Kidney (tissue), 14 donors: ENCODE results near the gene IQCN. TPM values are rescaled to one million over a fixed set of nuclear protein-coding genes. Genes with fewer than 3 reads are reported as not detected.

Source experiments
- DNase-seq, 5 donors: peaks; one replicate each; pipeline ENCODE4 v3.0.0-alpha.2; 2013 to 2020
- FAIRE-seq: peaks from 2 replicates; lab custom pipeline; 2012; peaks lifted over from hg19 to GRCh38; lab: Jason Lieb, UNC
- H3K27ac ChIP-seq, 2 donors: one replicate each; pipeline ENCODE4 v1.7.0; 2013; ENCODE audit warnings: low read depth in 2 of 2, low read length in 2 of 2, inconsistent platforms in 1 of 2
- H3K27me3 ChIP-seq: one replicate; pipeline ENCODE4 v1.7.1; 2013; ENCODE audit warnings: low read length, inconsistent platforms; ENCODE audit not compliant: control insufficient read depth, insufficient read depth
- H3K36me3 ChIP-seq, 3 donors: one replicate each; pipeline versions ENCODE4 v1.7.0 to v1.7.1; 2013; ENCODE audit warnings: low read length in 3 of 3, control low read depth in 1 of 3, inconsistent platforms in 1 of 3; ENCODE audit not compliant: insufficient read depth in 3 of 3, control insufficient read depth in 2 of 3
- H3K4me1 ChIP-seq, 3 donors: one replicate each; pipeline versions ENCODE4 v1.7.0 to v1.7.1; 2013; ENCODE audit warnings: low read length in 3 of 3, inconsistent platforms in 1 of 3, low read depth in 1 of 3; ENCODE audit not compliant: control insufficient read depth in 2 of 3, insufficient read depth in 2 of 3
- H3K4me3 ChIP-seq, 3 donors: one replicate each; pipeline versions ENCODE4 v1.7.0 to v1.8.1; 2013; ENCODE audit warnings: low read length in 3 of 3, control low read depth in 1 of 3, inconsistent platforms in 1 of 3
- H3K9ac ChIP-seq, 3 donors: one replicate each; pipeline versions ENCODE4 v1.7.0 to v1.7.1; 2013; ENCODE audit warnings: low read length in 3 of 3, control low read depth in 1 of 3, inconsistent platforms in 1 of 3
- H3K9me3 ChIP-seq, 3 donors: one replicate each; pipeline versions ENCODE4 v1.7.0 to v1.7.1; 2013; ENCODE audit warnings: low read length in 3 of 3, control low read depth in 1 of 3, inconsistent platforms in 1 of 3; ENCODE audit not compliant: control insufficient read depth in 2 of 3, insufficient read depth in 1 of 3
- CTCF ChIP-seq: IDR thresholded peaks from 3 replicates; pipeline ENCODE4 v1.5.1; 2012; ENCODE audit warnings: mild to moderate bottlenecking, moderate library complexity, borderline replicate concordance; ENCODE audit not compliant: insufficient read depth; ENCODE audit errors: extremely low read depth
- intact Hi-C: fragments of 100-400 bp; cut with DNase I; formaldehyde crosslinking; loops from one replicate; pipeline ENCODE4 v1.11.1; 2022
- polyA plus RNA-seq: library from polyadenylated mRNA; stranded (reverse); fragments of 350-450 nt; fragmentation: Illumina TruSeq; extraction: RNeasy Lipid Tissue Mini Kit (QIAGEN cat#74804); gene quantifications from one replicate; pipeline ENCODE4 v1.2.3, GENCODE V29; 2014; ENCODE audit warnings: low read depth, low replicate concordance; ENCODE audit not compliant: insufficient read depth
- total RNA-seq: library from RNA; stranded (reverse); fragmentation: NEBNext Ultra II Directional; extraction: Animal tissue kit (Norgen Biotek cat#: 25700); gene quantifications from one replicate; pipeline ENCODE4 v1.2.1, GENCODE V29; 2021
- donor health status: control.
- donor health status: control.
- donor health status: control.
- donor health status: control.
- donor health status: control.
- donor health status: DM: yes; HTN: yes; CAD: no.
- donor health status: Normal renal cell carcinoma (clear cell type).

Gene IQCN
- total and polyA plus RNA-seq, 2 donors from 2014 or later = 0.82 to 6.3 TPM

DNA sequence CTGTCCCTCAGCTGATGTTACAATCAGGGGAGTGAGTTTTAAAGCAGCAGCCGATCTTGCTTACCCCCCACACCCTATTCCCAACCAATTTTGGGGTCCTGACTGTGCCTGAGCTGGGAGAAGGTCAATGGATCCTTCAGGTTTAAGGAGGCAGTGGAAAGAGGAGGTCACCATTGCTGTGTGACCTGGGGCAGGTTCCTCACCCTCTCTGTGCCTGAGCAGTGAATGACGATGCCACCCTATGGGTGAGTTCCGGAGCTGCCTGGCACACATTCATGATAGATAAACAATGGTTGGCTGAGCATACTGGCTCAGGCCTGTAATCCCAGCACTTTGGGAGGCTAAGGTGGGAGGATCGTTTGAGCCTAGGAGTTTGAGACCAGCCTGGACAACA is 27.5 kb upstream of the IQCN start:
- DNase-seq (no peak), FAIRE-seq (no peak)
- Histone ChIP-seq H3K9ac (peak overlapping the region in 1 of 3 donors; percentile 58), H3K9me3 (no peaks in the 10 kb centered on the region), H3K27me3 (no peaks in the 10 kb centered on the region), H3K36me3 (no peaks in the 10 kb centered on the region), H3K4me1 (peaks cover 0 to 30% (median 8%) of the 10 kb centered on the region in 3 donors), H3K27ac (peak overlapping the region in 1 of 2 donors; percentile 43), H3K4me3 (no peak overlapping the region)
- intact Hi-C loops = no loop called here
- no peak for TF ChIP-seq CTCF

DNA sequence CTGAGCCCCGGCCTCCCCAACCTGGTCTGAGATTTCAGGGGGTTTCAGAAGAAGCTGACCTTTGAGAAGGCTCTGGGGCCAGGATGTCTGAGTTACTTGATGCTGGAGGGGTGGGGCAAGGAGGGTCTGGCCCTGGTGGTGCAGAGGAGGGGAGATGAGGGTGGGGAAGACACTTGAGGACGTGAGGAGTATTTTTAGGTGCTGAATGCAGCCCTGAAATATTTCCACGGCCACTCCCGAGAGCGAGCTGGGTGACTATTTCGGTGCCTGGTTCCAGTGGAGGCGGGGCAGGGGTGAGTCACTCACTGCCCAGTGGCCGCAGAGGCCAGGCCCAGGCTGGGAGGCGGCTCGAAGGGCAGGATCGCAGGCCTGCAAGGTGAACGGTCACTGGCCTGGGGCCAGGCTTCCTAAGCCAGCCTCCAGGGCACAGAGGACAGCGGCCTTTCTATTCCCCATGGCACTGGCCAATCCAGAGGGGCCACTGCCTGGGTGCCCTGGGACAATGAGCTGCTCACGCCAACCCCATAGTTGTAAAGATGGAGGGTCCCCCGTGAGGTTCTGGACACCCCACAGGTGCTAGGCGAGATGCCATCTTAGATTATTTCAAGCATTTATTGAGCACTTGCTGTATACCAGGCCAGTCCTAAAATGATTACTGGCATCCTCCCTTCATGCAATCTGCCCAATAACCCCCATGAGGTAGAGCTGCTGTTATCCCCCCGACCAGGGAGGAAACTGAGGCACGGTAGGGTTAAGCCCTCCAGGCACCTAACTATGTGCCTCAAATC is 26.9 kb upstream of the IQCN start:
- TF ChIP-seq CTCF = no peak
- Histone ChIP-seq H3K27ac (peak overlapping the region; percentile 43 to 78), H3K27me3 (no peaks in the 10 kb centered on the region), H3K9me3 (no peaks in the 10 kb centered on the region), H3K9ac (peak overlapping the region in 1 of 3 donors; percentile 58), H3K36me3 (no peaks in the 10 kb centered on the region), H3K4me1 (peaks cover 0 to 26% (median 8%) of the 10 kb centered on the region in 3 donors), H3K4me3 (no peak overlapping the region)
- peak in 2 of 5 donors; percentile 47 to 95 for DNase-seq
- no peak for FAIRE-seq
- intact Hi-C loops = no loop called here

GRCh38 chr19:18299654-18300053 is 25.4 kb upstream of the IQCN start:
- Histone ChIP-seq H3K4me3 (no peak overlapping the region), H3K4me1 (peaks cover 0 to 18% (median 0%) of the 10 kb centered on the region in 3 donors), H3K9me3 (no peaks in the 10 kb centered on the region), H3K27ac (no peak overlapping the region), H3K36me3 (no peaks in the 10 kb centered on the region), H3K9ac (no peak overlapping the region), H3K27me3 (no peaks in the 10 kb centered on the region)
- DNase-seq (peak in 1 of 5 donors; percentile 48), FAIRE-seq (no peak)
- intact Hi-C loops = no loop called here
- no peak for TF ChIP-seq CTCF
